ENCODE data around the gene CHRNG.

The CHRNG gene, protein sequence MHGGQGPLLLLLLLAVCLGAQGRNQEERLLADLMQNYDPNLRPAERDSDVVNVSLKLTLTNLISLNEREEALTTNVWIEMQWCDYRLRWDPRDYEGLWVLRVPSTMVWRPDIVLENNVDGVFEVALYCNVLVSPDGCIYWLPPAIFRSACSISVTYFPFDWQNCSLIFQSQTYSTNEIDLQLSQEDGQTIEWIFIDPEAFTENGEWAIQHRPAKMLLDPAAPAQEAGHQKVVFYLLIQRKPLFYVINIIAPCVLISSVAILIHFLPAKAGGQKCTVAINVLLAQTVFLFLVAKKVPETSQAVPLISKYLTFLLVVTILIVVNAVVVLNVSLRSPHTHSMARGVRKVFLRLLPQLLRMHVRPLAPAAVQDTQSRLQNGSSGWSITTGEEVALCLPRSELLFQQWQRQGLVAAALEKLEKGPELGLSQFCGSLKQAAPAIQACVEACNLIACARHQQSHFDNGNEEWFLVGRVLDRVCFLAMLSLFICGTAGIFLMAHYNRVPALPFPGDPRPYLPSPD

GRCh38 chr2:232539298-232540231, at the start of gene CHRNG:
Gene CHRNG (plus strand): TSS chr2:232539692. CDS start chr2:232539748, 56 bp downstream.
- TF ChIP-seq CTCF (IDR thresholded peaks at IDR 0.05; ENCODE audit: extremely low read depth, insufficient read depth, missing control alignments): no peak
- DNase-seq (ENCODE audit: low spot score): no peak
- in situ Hi-C loops (cut with MboI; ENCODE audit: low pct_unique_long_range_greater_than_20kb, low sequenced_read_pairs, unreplicated experiment): no loop called here

GRCh38 chr2:232490221-232491138, 49.0 kb upstream of the CHRNG start:
- DNase-seq (ENCODE audit: low spot score): no peak
- no peak for TF ChIP-seq CTCF (IDR thresholded peaks at IDR 0.05; ENCODE audit: extremely low read depth, insufficient read depth, missing control alignments)
- in situ Hi-C loops (cut with MboI; ENCODE audit: low pct_unique_long_range_greater_than_20kb, low sequenced_read_pairs, unreplicated experiment): no loop called here

GRCh38 chr2:232491139-232491780, 48.2 kb upstream of the CHRNG start:
- TF ChIP-seq CTCF (IDR thresholded peaks at IDR 0.05; ENCODE audit: extremely low read depth, insufficient read depth, missing control alignments): no peak
- no peak for DNase-seq (ENCODE audit: low spot score)
- in situ Hi-C loops (cut with MboI; ENCODE audit: low pct_unique_long_range_greater_than_20kb, low sequenced_read_pairs, unreplicated experiment): no loop called here

DNA sequence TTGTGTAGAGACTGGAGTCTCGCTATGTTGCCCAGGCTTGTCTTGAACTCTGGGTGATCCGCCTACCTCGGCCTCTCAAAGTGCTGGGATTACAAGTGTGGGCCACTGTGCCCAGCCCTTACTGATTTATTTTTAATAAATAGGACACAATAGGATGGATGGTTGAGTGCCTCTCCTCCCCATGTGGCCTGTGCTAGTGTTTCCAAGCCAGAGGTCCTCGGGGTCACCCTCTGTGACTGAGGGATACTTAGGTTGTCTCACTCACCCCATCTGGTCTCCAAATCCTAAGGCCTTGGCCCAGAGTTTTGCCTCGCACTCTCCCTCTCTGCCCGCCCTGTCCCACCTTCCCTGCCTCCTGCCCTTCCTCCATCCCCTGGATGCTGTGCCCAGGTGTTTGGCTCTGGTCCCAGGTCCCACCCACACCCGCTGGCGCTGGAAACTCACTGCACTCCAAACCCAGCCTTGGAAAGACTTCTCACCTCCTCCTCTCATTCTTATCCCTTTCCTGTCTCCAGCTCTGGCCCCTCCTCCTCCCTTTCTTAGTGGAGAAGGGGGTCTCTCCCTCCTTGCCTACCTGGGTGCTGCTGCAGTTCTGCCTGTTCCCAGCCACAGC, 47.1 kb upstream of the CHRNG start:
- in situ Hi-C loops (cut with MboI; ENCODE audit: low pct_unique_long_range_greater_than_20kb, low sequenced_read_pairs, unreplicated experiment): no loop called here
- no peak for DNase-seq (ENCODE audit: low spot score)
- no peak for TF ChIP-seq CTCF (IDR thresholded peaks at IDR 0.05; ENCODE audit: extremely low read depth, insufficient read depth, missing control alignments)

DNA sequence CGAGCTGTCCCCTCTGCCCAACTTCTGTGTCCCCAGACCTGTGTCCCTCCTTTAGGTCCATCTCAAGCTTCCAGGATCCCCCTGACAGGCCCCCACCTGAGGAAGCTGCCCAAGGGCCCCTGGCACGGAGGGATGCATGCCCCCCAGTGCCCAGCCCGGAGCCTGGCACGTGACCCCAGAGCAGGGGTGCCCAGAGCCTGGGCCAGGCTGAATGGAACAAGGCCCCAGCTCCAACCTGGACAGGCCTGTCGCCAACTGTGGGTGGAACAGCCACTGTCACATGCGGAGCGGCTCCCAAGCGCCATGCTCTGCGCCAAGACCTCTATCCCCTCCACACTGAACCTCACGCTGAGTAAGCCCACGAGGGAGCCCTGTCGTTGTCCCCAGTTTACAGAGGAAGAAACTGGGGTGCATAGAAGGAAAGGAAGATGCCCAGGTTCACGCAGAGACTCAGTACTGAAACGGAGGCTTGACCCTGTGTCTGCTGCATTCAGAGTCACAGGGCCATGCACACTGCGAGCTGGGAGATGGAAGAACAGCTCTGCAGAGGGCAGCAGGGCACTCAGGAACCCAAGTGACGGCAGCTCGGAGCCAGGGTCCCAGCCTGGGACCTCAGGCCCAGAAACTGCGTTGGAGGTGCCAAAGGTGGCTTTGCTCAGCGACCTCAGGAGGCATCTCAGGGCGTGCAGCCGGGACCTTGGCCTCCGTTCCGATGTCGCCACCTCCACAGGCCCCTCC, 46.4 kb upstream of the CHRNG start:
- DNase-seq (ENCODE audit: low spot score): no peak
- no peak for TF ChIP-seq CTCF (IDR thresholded peaks at IDR 0.05; ENCODE audit: extremely low read depth, insufficient read depth, missing control alignments)
- in situ Hi-C loops (cut with MboI; ENCODE audit: low pct_unique_long_range_greater_than_20kb, low sequenced_read_pairs, unreplicated experiment): no loop called here

Measured in GM13977 (cell line).